Uterus (tissue), 4 donors: ENCODE data around the gene KRTAP21-3. TPM values are rescaled to one million over a fixed set of nuclear protein-coding genes. Genes with fewer than 3 reads are reported as not detected.

Source experiments
- DNase-seq, 2 donors: peaks; one replicate each; pipeline ENCODE4 v3.0.0-alpha.2; 2019 to 2020
- H3K27ac ChIP-seq, 2 donors: fragments of 200-600 bp; sonication (generic); 1 replicate in 1 of 2; 2 replicates in 1 of 2; pipeline ENCODE4 v1.5.1; 2016 to 2018
- H3K27me3 ChIP-seq, 2 donors: fragments of 200-600 bp; sonication (generic); one replicate each; pipeline ENCODE4 v1.5.1; 2018 to 2019; ENCODE audit warnings: control low read depth in 1 of 2
- H3K36me3 ChIP-seq, 2 donors: fragments of 200-600 bp; sonication (generic); one replicate each; pipeline ENCODE4 v1.5.1; 2019; ENCODE audit warnings: control low read depth in 1 of 2
- H3K4me1 ChIP-seq, 2 donors: fragments of 200-600 bp; sonication (generic); one replicate each; pipeline ENCODE4 v1.5.1; 2018 to 2019; ENCODE audit warnings: control low read depth in 1 of 2
- H3K4me3 ChIP-seq, 2 donors: fragments of 200-600 bp; sonication (generic); 1 replicate in 1 of 2; 2 replicates in 1 of 2; pipeline ENCODE4 v1.5.1; 2018 to 2019; ENCODE audit warnings: mild to moderate bottlenecking in 1 of 2
- H3K9me3 ChIP-seq, 2 donors: fragments of 200-600 bp; sonication (generic); one replicate each; pipeline ENCODE4 v1.5.1; 2019; ENCODE audit warnings: control low read depth in 1 of 2
- CTCF ChIP-seq, 4 experiments: fragments of 200-600 bp in 2 of 4; fragments of 450-650 bp in 2 of 4; sonication (generic) in 2 of 4; IDR thresholded peaks; one replicate each; pipeline ENCODE4 v1.5.1; 2016 to 2019; ENCODE audit warnings: antibody characterized with exemption in 4 of 4, mild to moderate bottlenecking in 2 of 4, moderate library complexity in 1 of 4
- POLR2A ChIP-seq, 2 donors: fragments of 450-650 bp; IDR thresholded peaks; one replicate each; pipeline ENCODE4 v1.6.1; 2016; ENCODE audit warnings: antibody characterized with exemption in 2 of 2, mild to moderate bottlenecking in 1 of 2, moderate library complexity in 1 of 2
- intact Hi-C: fragments of 100-400 bp; cut with DNase I; formaldehyde crosslinking; loops from one replicate; pipeline ENCODE4 v1.15.1; 2023; ENCODE audit warnings: low total_unique reads
- total RNA-seq, 4 donors: library from RNA; depleted of rRNA in 3 of 4; stranded (reverse); fragments of >200 nt in 3 of 4; gene quantifications; one replicate each; pipeline versions ENCODE4 v1.1.0 to v1.2.4, GENCODE V29; 2014 to 2023
- donor health status: DM: yes; HTN: yes; CAD: no.

KRTAP21-3 gene
- total RNA-seq, 4 donors from 2014 or later = not detected

DNA sequence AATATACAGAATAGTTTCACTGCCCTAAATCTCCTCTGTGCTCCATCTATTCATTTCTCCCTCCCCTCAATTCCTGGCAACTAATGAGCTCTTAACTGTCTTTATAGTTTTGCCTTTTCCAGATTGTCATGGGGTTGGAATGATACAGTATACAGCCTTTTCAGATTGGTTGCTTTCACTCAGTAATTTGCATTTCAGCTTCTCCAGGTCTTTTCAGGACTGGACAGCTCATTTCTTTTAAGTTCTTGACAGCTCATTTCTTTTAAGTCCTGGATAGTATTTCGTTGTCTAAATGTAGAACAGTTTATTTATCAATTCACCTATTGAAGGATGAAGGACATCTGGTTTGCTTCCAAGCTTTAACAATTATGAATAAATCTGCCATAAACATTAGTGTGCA, 22.6 kb downstream of the KRTAP21-3 start:
- no peaks in the 10 kb centered on the region for H3K9me3 ChIP-seq
- H3K4me1 ChIP-seq = no peaks in the 10 kb centered on the region
- H3K27ac ChIP-seq = no peak overlapping the region
- intact Hi-C loops = no loop called here
- H3K27me3 ChIP-seq = no peaks in the 10 kb centered on the region
- DNase-seq = no peak
- no peak overlapping the region for H3K4me3 ChIP-seq
- TF ChIP-seq POLR2A (IDR thresholded peaks at IDR 0.05) (no peak), CTCF (IDR thresholded peaks at IDR 0.05) (no peak)
- H3K36me3 ChIP-seq = no peaks in the 10 kb centered on the region

DNA sequence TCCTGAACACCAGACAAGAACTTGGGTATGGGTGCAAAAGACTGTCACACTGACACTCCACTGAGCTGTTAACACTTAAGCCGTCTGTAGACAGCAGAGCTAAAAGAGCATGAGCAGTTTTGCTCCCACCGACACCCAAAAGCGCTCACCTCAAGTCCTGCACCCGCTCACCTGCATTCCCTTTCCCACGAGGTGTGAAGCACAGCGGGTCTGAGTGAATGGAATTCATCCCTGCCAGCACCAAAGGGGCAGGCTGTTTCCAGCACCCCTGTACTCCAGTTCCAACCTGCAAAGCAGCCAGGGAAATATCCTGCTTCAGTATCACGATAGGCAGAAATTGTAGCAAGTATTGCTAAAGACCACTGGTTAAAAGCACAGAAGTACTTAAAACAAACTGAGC, 28.8 kb downstream of the KRTAP21-3 start:
- no peak overlapping the region for H3K27ac ChIP-seq
- intact Hi-C loops = no loop called here
- TF ChIP-seq POLR2A (IDR thresholded peaks at IDR 0.05) = no peak
- TF ChIP-seq CTCF (IDR thresholded peaks at IDR 0.05) = no peak
- H3K36me3 ChIP-seq = no peaks in the 10 kb centered on the region
- H3K4me3 ChIP-seq = no peak overlapping the region
- DNase-seq = no peak
- H3K9me3 ChIP-seq = no peaks in the 10 kb centered on the region
- H3K4me1 ChIP-seq = no peaks in the 10 kb centered on the region
- no peaks in the 10 kb centered on the region for H3K27me3 ChIP-seq

GRCh38 chr21:30684506-30684905, 34.1 kb downstream of the KRTAP21-3 start:
- intact Hi-C loops = no loop called here

DNA sequence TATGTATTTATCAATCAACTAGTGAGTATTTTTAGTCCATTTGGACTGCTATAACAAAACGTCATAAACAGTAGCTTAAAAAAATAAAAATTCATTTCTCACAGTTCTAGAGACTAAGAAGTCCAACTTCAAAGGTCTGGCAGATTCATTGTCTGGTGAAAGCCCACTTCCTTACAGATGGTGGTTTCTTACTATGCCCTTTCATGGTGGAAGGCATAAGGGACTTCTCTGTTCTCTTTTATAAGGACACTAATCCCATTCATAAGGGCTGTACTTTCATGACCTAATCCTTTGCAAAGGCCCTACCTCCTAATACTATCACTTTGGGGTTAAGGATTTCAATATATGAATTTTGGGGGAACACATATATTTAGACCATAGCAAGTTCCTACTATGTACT, 38.0 kb downstream of the KRTAP21-3 start:
- Histone ChIP-seq H3K4me3 (no peak overlapping the region), H3K4me1 (no peaks in the 10 kb centered on the region), H3K36me3 (no peaks in the 10 kb centered on the region), H3K9me3 (no peaks in the 10 kb centered on the region), H3K27me3 (no peaks in the 10 kb centered on the region), H3K27ac (no peak overlapping the region)
- DNase-seq = no peak
- intact Hi-C loops = no loop called here
- TF ChIP-seq POLR2A (IDR thresholded peaks at IDR 0.05) (no peak), CTCF (IDR thresholded peaks at IDR 0.05) (no peak)

More at GRCh38 chr21:30684506-30684905, 34.1 kb downstream of the KRTAP21-3 start:
- Histone ChIP-seq H3K36me3 (no peaks in the 10 kb centered on the region), H3K4me1 (no peaks in the 10 kb centered on the region), H3K9me3 (no peaks in the 10 kb centered on the region), H3K4me3 (no peak overlapping the region), H3K27ac (no peak overlapping the region), H3K27me3 (no peaks in the 10 kb centered on the region)
- DNase-seq = no peak
- TF ChIP-seq CTCF (IDR thresholded peaks at IDR 0.05) (no peak), POLR2A (IDR thresholded peaks at IDR 0.05) (no peak)

DNA sequence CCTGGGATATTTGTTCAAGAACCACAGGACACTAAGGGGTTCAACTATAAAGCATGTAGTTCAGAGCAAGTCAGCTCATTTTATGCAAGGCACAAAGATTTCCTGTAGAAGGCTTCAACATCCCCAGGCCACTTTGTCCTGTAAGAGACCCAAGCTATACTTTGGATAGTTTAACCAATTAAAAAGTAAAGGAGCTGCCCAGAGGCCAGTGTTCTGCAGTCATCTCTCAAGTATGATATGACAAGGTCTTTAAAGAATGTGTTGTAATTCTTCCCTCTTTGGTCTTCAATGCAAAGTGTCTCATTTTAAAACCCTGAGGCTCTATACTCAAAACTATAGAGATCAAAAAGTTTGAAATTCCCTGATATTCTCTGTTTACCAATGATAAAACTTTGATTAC, 41.8 kb downstream of the KRTAP21-3 start:
- no peak for TF ChIP-seq CTCF (IDR thresholded peaks at IDR 0.05)
- TF ChIP-seq POLR2A (IDR thresholded peaks at IDR 0.05) = no peak
- H3K27me3 ChIP-seq = no peaks in the 10 kb centered on the region
- H3K4me1 ChIP-seq = no peaks in the 10 kb centered on the region
- no peaks in the 10 kb centered on the region for H3K36me3 ChIP-seq
- intact Hi-C loops = no loop called here
- no peak overlapping the region for H3K27ac ChIP-seq
- H3K9me3 ChIP-seq = no peaks in the 10 kb centered on the region
- H3K4me3 ChIP-seq = no peak overlapping the region
- no peak for DNase-seq
